ENCODE data around the gene MGAT4A. TPM values are rescaled to one million over a fixed set of nuclear protein-coding genes. Genes with fewer than 3 reads are reported as not detected.

The MGAT4A gene
- total RNA-seq, 4 donors from 2014 or later = 12.6 to 50.0 (median 16.1) TPM

DNA sequence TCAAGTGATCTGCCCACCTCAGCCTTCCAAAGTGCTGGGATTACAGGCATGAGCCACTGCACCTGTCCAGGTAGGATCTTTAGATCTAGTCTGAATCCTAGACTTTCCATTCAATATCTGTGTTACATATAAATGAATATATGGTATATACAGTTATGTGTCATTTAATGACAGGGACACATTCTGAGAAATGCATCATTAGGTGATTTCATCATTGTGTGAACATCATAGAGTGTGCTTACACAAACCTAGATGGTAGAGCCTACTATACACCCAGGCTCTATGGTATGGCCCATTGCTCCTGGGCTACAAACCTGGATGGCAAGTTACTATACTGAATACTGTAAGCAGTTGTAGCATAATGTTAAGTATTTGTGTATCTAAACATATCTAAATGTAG, 15.5 kb upstream of the MGAT4A start:
- H3K27me3 ChIP-seq = no peaks in the 10 kb centered on the region
- DNase-seq (ENCODE audit: low spot score in 2 of 2) = no peak
- peaks cover 0 to 5% (median 3%) of the 10 kb centered on the region in 4 donors for H3K4me1 ChIP-seq
- no peaks in the 10 kb centered on the region for H3K9me3 ChIP-seq
- no peak overlapping the region for H3K4me3 ChIP-seq
- no peaks in the 10 kb centered on the region for H3K36me3 ChIP-seq
- no peak for TF ChIP-seq POLR2A (IDR thresholded peaks at IDR 0.05)
- TF ChIP-seq, protein P1, sequence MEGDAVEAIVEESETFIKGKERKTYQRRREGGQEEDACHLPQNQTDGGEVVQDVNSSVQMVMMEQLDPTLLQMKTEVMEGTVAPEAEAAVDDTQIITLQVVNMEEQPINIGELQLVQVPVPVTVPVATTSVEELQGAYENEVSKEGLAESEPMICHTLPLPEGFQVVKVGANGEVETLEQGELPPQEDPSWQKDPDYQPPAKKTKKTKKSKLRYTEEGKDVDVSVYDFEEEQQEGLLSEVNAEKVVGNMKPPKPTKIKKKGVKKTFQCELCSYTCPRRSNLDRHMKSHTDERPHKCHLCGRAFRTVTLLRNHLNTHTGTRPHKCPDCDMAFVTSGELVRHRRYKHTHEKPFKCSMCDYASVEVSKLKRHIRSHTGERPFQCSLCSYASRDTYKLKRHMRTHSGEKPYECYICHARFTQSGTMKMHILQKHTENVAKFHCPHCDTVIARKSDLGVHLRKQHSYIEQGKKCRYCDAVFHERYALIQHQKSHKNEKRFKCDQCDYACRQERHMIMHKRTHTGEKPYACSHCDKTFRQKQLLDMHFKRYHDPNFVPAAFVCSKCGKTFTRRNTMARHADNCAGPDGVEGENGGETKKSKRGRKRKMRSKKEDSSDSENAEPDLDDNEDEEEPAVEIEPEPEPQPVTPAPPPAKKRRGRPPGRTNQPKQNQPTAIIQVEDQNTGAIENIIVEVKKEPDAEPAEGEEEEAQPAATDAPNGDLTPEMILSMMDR (IDR thresholded peaks at IDR 0.05) = no peak
- no peak for TF ChIP-seq EP300 (IDR thresholded peaks at IDR 0.05)
- H3K27ac ChIP-seq = no peak overlapping the region

DNA sequence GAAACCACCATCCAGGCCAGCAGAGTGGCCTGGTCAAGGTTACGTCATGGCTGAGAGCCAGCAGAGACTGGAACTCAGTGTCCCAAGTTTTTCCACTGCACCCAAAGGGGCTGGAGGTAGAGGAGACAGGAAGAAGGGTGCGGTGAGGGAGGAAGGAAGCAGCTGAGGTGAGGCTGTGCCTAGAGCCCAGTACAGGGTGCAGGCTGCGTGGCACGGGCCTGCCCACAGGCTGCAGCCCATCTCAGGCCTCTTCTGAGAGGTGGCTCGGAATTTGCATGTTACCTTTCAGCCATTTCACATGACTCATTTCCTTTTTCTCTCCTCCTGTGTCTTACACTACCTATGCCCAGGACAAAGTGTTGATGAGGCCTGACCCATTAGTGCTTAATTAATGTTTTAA, 13.7 kb upstream of the MGAT4A start:
- TF ChIP-seq POLR2A (IDR thresholded peaks at IDR 0.05) (no peak), EP300 (IDR thresholded peaks at IDR 0.05) (no peak)
- TF ChIP-seq, protein P1 (IDR thresholded peaks at IDR 0.05) = no peak
- no peak for DNase-seq (ENCODE audit: low spot score in 2 of 2)
- Histone ChIP-seq H3K36me3 (no peaks in the 10 kb centered on the region), H3K9me3 (no peaks in the 10 kb centered on the region), H3K4me3 (no peak overlapping the region), H3K4me1 (peaks cover 0 to 5% (median 3%) of the 10 kb centered on the region in 4 donors), H3K27me3 (no peaks in the 10 kb centered on the region), H3K27ac (no peak overlapping the region)
- WGBS, 2 donors = 91 to 97% methylated on average over 5 of the region's 5 CpGs

DNA sequence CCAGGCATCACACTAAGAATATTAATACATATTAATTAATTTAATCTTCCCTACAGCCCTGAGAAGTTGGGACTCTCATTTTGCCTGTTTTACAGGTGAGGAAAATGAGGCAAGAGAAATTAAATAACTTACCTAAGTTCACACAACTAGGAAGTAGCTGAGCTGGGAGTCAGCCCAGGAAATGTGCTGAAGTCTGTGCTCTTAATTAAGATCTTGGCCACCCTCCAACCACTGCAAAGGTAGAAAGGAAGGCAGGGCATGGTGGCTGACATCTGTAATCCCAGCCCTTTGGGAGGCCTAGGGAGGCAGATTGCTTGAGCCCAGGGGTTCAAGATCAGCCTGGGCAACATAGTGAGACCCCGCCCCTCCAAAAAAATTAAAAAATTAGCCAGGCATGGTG, 12.9 kb upstream of the MGAT4A start:
- Histone ChIP-seq H3K9me3 (no peaks in the 10 kb centered on the region), H3K4me1 (peaks cover 0 to 5% (median 3%) of the 10 kb centered on the region in 4 donors), H3K27me3 (no peaks in the 10 kb centered on the region), H3K36me3 (no peaks in the 10 kb centered on the region), H3K4me3 (no peak overlapping the region), H3K27ac (no peak overlapping the region)
- TF ChIP-seq, protein P1 (IDR thresholded peaks at IDR 0.05) = no peak
- no peak for TF ChIP-seq POLR2A (IDR thresholded peaks at IDR 0.05)
- 89 to 100% methylated on average over 1 of the region's 1 CpG for WGBS, 2 donors
- DNase-seq (ENCODE audit: low spot score in 2 of 2) = no peak

DNA sequence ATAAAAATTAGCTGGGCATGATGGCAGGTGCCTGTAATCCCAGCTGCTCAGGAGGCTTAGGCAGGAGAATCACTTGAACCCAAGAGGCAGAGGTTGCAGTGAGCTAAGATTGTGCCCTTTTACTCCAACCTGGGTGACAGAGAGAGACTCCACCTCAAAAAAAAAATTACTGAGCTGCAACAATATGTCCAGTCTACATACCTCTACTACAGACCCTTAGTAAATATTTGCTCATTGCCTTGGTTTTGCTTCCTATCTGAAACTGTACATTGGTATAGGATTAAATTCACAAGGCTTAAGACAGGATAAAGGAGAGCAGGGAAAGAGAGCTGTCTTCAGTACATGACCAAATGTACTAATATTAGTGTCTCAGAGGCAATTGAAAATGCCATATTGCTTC, 8.1 kb upstream of the MGAT4A start:
- Histone ChIP-seq H3K9me3 (no peaks in the 10 kb centered on the region), H3K4me1 (no peaks in the 10 kb centered on the region), H3K36me3 (no peaks in the 10 kb centered on the region), H3K4me3 (no peak overlapping the region), H3K27me3 (no peaks in the 10 kb centered on the region), H3K27ac (no peak overlapping the region)
- DNase-seq (ENCODE audit: low spot score in 2 of 2) = no peak
- TF ChIP-seq, protein P1 (IDR thresholded peaks at IDR 0.05) = no peak
- no peak for TF ChIP-seq POLR2A (IDR thresholded peaks at IDR 0.05)
- TF ChIP-seq EP300 (IDR thresholded peaks at IDR 0.05) = no peak

DNA sequence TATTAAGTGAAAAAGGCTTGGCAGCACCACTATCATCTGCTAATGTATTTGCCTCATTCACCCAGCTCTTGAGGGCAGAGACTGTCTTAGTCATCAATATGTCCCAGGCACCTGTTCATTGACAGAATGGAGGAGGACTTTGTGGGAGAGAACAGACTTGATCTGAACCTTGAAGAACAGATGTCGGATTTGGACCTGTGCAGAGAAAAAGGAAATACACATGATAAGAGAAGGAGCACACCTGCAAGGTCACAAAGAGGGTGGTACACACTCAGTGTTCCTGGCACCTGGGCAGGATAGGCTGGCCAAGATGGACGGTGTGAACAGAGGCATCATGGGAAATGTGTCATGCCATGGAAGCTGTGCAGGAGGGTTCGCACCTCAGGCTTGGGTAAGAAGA, 7.4 kb upstream of the MGAT4A start:
- H3K4me3 ChIP-seq = no peak overlapping the region
- no peak overlapping the region for H3K27ac ChIP-seq
- 88 to 92% methylated on average over 3 of the region's 3 CpGs for WGBS, 2 donors
- H3K4me1 ChIP-seq = no peaks in the 10 kb centered on the region
- TF ChIP-seq EP300 (IDR thresholded peaks at IDR 0.05) (no peak), POLR2A (IDR thresholded peaks at IDR 0.05) (no peak)
- TF ChIP-seq, protein P1 (IDR thresholded peaks at IDR 0.05) = no peak
- no peaks in the 10 kb centered on the region for H3K36me3 ChIP-seq
- H3K27me3 ChIP-seq = no peaks in the 10 kb centered on the region
- no peaks in the 10 kb centered on the region for H3K9me3 ChIP-seq
- no peak for DNase-seq (ENCODE audit: low spot score in 2 of 2)
